NOMO-1 treated with dmso at 0.1 percent for 144 hours (cell line): ENCODE results near the gene RABGAP1L.
A peak's percentile ranks its signal among the peaks of the same experiment; 100 is the strongest.
"Not testable (repeated sequence)": the region's sequence is repeated elsewhere in the genome, so short reads cannot be mapped to it uniquely, and the experiment has no call there.

Experiments
- DNase-seq: peaks from one replicate; lab custom pipeline; 2025; ENCODE audit not compliant: unreplicated experiment; lab: John Stamatoyannopoulos, UW

The RABGAP1L gene

GRCh38 chr1:174700775-174701174 lies 541.5 kb downstream of the RABGAP1L start:
- no peak for DNase-seq

- DNase-seq: no peak
These were observed 542.2 kb downstream of the RABGAP1L start for GRCh38 chr1:174701565-174701964.

GRCh38 chr1:174702011-174702410 lies 542.7 kb downstream of the RABGAP1L start:
- DNase-seq: no peak

GRCh38 chr1:174703309-174703708 lies 544.0 kb downstream of the RABGAP1L start:
- no peak for DNase-seq

- no peak for DNase-seq
These were observed 545.0 kb downstream of the RABGAP1L start for GRCh38 chr1:174704300-174704699.

GRCh38 chr1:174710868-174711845 lies 551.8 kb downstream of the RABGAP1L start:
- DNase-seq: no peak

GRCh38 chr1:174711848-174712247 lies 552.5 kb downstream of the RABGAP1L start:
- DNase-seq: not testable (repeated sequence)

- no peak for DNase-seq
These were observed 553.2 kb downstream of the RABGAP1L start for GRCh38 chr1:174712541-174712940.

- DNase-seq: no peak
These were observed 554.5 kb downstream of the RABGAP1L start for GRCh38 chr1:174713796-174714195.

- no peak for DNase-seq
These were observed 559.9 kb downstream of the RABGAP1L start for GRCh38 chr1:174719194-174719593.

- no peak for DNase-seq
These were observed 561.3 kb downstream of the RABGAP1L start for GRCh38 chr1:174720618-174721017.

- no peak for DNase-seq
These were observed 561.9 kb downstream of the RABGAP1L start for GRCh38 chr1:174721246-174721645.

- DNase-seq: no peak
These were observed 564.5 kb downstream of the RABGAP1L start for GRCh38 chr1:174723816-174724215.

GRCh38 chr1:174724219-174724618 lies 564.9 kb downstream of the RABGAP1L start:
- DNase-seq: no peak

GRCh38 chr1:174726167-174726879 lies 567.0 kb downstream of the RABGAP1L start:
- no peak for DNase-seq

GRCh38 chr1:174726880-174727585 lies 567.7 kb downstream of the RABGAP1L start:
- no peak for DNase-seq

- no peak for DNase-seq
These were observed 575.0 kb downstream of the RABGAP1L start for GRCh38 chr1:174734270-174734669.

GRCh38 chr1:174736831-174737230 lies 577.5 kb downstream of the RABGAP1L start:
- no peak for DNase-seq

- no peak for DNase-seq
These were observed 581.1 kb downstream of the RABGAP1L start for GRCh38 chr1:174740249-174740968.

GRCh38 chr1:174742805-174743653 lies 583.7 kb downstream of the RABGAP1L start:
- DNase-seq: peak; percentile 74
